ENCODE results near the gene MTM1. TPM values are rescaled to one million over a fixed set of nuclear protein-coding genes. Genes with fewer than 3 reads are reported as not detected.

The MTM1 gene
- total and polyA plus RNA-seq, 8 donors = 1.1 to 10.2 (median 4.2) TPM

- Histone ChIP-seq H3K4me1 (no peaks in the 10 kb centered on the region), H3K9me3 (no peaks in the 10 kb centered on the region), H3K27ac (no peak overlapping the region), H3K27me3 (no peaks in the 10 kb centered on the region), H3K4me3 (no peak overlapping the region), H3K36me3 (no peaks in the 10 kb centered on the region)
- 85 to 96% methylated on average over 3 of the region's 3 CpGs for WGBS, 2 donors
- ATAC-seq = no peak
- intact Hi-C loops (cut with DNase I) = no loop called here
- FAIRE-seq = no peak
- TF ChIP-seq CTCF (IDR thresholded peaks at IDR 0.05) = no peak
- no peak for DNase-seq
These were observed 57.5 kb downstream of the MTM1 start for GRCh38 chrX:150625875-150626274.

GRCh38 chrX:150627957-150628356 lies 59.5 kb downstream of the MTM1 start:
- no peak for TF ChIP-seq CTCF (IDR thresholded peaks at IDR 0.05)
- intact Hi-C loops (cut with DNase I) = no loop called here
- no peak overlapping the region for H3K4me3 ChIP-seq
- no peaks in the 10 kb centered on the region for H3K9me3 ChIP-seq
- H3K4me1 ChIP-seq = no peaks in the 10 kb centered on the region
- H3K27me3 ChIP-seq = no peaks in the 10 kb centered on the region
- ATAC-seq (no peak), FAIRE-seq (no peak), DNase-seq (no peak)
- no peaks in the 10 kb centered on the region for H3K36me3 ChIP-seq
- no peak overlapping the region for H3K27ac ChIP-seq

- Histone ChIP-seq H3K9me3 (no peaks in the 10 kb centered on the region), H3K27me3 (no peaks in the 10 kb centered on the region), H3K4me3 (no peak overlapping the region), H3K36me3 (no peaks in the 10 kb centered on the region), H3K27ac (no peak overlapping the region), H3K4me1 (no peaks in the 10 kb centered on the region)
- no peak for TF ChIP-seq CTCF (IDR thresholded peaks at IDR 0.05)
- 87 to 89% methylated on average over 3 of the region's 3 CpGs for WGBS, 2 donors
- DNase-seq = no peak
- FAIRE-seq = peak; percentile 13
- ATAC-seq = no peak
- intact Hi-C loops (cut with DNase I) = no loop called here
These were observed 67.5 kb downstream of the MTM1 start for GRCh38 chrX:150635952-150636351.

- FAIRE-seq = no peak
- 90% methylated on average over 3 of the region's 3 CpGs for WGBS, 2 donors
- ATAC-seq = no peak
These were observed 74.0 kb downstream of the MTM1 start for GRCh38 chrX:150642423-150642822.

GRCh38 chrX:150643271-150643670 lies 74.8 kb downstream of the MTM1 start:
- no peak for TF ChIP-seq CTCF (IDR thresholded peaks at IDR 0.05)
- DNase-seq = no peak
- H3K4me1 ChIP-seq = no peaks in the 10 kb centered on the region
- intact Hi-C loops (cut with DNase I) = no loop called here
- H3K9me3 ChIP-seq = no peaks in the 10 kb centered on the region
- peaks cover 0 to 6% (median 0%) of the 10 kb centered on the region in 3 donors for H3K36me3 ChIP-seq
- no peak overlapping the region for H3K4me3 ChIP-seq
- WGBS, 2 donors = 30 to 37% methylated on average over 1 of the region's 1 CpG
- no peak for ATAC-seq
- H3K27me3 ChIP-seq = peaks cover 0 to 9% (median 0%) of the 10 kb centered on the region in 4 donors
- peak; percentile 54 for FAIRE-seq
- H3K27ac ChIP-seq = no peak overlapping the region

More at GRCh38 chrX:150642423-150642822, 74.0 kb downstream of the MTM1 start:
- Histone ChIP-seq H3K4me1 (no peaks in the 10 kb centered on the region), H3K27ac (no peak overlapping the region), H3K9me3 (no peaks in the 10 kb centered on the region), H3K27me3 (peaks cover 0 to 9% (median 0%) of the 10 kb centered on the region in 4 donors), H3K4me3 (no peak overlapping the region), H3K36me3 (peaks cover 0 to 6% (median 0%) of the 10 kb centered on the region in 3 donors)
- TF ChIP-seq CTCF (IDR thresholded peaks at IDR 0.05) = no peak
- DNase-seq = no peak
- intact Hi-C loops (cut with DNase I) = no loop called here
